ENCODE data around the gene ALS2CL.

Gene ALS2CL

DNA sequence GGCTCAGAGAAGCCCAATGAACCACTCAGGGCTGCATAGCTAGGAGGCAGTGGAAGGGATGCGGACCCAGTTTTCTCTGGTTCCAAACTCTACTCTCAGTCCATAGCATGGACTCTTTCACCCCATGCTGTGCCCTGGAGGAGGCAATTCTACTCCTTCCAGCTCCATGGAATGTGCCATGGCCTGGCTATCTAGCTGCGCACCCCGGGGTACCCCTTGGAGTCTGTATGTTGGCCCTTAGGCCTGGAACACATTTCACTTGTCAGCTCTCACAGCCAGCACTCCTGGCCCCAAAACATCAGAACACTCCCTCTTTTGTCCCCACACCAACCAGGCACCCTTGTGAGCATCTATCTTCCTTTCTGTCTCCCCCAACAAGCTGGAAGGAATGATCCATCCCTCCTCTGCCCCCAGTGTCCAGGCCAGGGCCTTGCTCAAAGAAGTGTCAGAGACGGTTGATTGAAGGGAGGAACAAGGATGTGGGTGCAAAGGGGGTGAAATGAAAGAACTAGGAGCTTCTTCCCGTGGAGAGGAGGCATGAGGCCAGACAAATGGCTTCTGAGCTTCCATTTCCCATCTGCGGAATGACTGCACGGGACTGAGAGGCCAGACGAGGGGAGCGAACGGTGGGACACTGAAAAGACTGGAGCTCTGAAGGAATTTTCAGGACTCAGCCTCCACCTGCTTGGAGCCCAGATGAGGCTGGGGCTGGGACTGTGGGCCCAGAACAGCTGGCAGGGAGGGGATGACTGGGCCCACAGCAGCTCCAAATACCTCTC lies 21.4 kb upstream of the ALS2CL start:
- no peak overlapping the region for H3K9ac ChIP-seq (ENCODE audit: low read depth, low read length)
- no peaks in the 10 kb centered on the region for H3K4me1 ChIP-seq (ENCODE audit: insufficient read depth, low read length)
- H3K27ac ChIP-seq (ENCODE audit: low read depth, low read length), result no peak overlapping the region
- H3K36me3 ChIP-seq (ENCODE audit: insufficient read depth, low read length), result no peaks in the 10 kb centered on the region
- H3K27me3 ChIP-seq (ENCODE audit: insufficient read depth, low read length), result no peaks in the 10 kb centered on the region
- whole genome bisulfite sequencing, result 92% methylated on average over 10 of the region's 10 CpGs
- H3K9me3 ChIP-seq (ENCODE audit: insufficient read depth, low read depth, low read length), result no peaks in the 10 kb centered on the region
- no peak overlapping the region for H3K4me3 ChIP-seq (ENCODE audit: low read length)

DNA sequence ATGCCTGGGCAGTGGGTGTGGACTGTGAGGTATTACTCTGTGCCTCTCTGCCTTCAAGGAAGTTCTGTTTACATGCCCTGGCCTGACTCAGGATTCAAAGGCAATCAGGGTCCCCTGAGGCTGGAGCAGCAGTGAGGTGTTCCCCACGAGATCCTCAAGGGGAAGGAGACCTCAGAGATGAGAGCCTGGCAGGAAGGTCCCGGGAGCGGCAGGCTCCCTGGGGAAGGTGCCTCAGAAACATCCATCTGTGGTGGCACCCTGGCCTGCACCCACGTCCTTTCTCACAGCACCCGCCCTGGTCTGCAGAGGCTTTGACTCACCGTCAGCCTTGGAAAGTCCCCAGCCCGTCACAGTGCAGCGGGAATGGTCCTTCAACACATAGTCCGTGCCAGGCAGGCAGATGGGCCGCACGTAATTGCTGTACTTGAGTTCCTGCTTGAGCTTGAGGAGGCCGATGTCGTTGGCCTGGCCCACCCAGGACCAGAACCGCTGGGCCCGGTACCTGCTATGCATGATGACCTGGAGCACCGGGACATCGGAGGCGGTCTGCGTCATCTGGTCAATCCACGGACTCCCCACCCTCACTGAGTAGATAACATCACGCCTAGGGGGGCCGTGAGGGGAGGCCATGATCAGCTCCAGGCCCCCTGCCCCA lies 20.5 kb upstream of the ALS2CL start:
- Histone ChIP-seq H3K27ac (ENCODE audit: low read depth, low read length) (no peak overlapping the region), H3K9me3 (ENCODE audit: insufficient read depth, low read depth, low read length) (no peaks in the 10 kb centered on the region), H3K9ac (ENCODE audit: low read depth, low read length) (no peak overlapping the region), H3K4me3 (ENCODE audit: low read length) (no peak overlapping the region), H3K27me3 (ENCODE audit: insufficient read depth, low read length) (no peaks in the 10 kb centered on the region), H3K36me3 (ENCODE audit: insufficient read depth, low read length) (no peaks in the 10 kb centered on the region), H3K4me1 (ENCODE audit: insufficient read depth, low read length) (no peaks in the 10 kb centered on the region)
- WGBS, result 93% methylated on average over 22 of the region's 22 CpGs

DNA sequence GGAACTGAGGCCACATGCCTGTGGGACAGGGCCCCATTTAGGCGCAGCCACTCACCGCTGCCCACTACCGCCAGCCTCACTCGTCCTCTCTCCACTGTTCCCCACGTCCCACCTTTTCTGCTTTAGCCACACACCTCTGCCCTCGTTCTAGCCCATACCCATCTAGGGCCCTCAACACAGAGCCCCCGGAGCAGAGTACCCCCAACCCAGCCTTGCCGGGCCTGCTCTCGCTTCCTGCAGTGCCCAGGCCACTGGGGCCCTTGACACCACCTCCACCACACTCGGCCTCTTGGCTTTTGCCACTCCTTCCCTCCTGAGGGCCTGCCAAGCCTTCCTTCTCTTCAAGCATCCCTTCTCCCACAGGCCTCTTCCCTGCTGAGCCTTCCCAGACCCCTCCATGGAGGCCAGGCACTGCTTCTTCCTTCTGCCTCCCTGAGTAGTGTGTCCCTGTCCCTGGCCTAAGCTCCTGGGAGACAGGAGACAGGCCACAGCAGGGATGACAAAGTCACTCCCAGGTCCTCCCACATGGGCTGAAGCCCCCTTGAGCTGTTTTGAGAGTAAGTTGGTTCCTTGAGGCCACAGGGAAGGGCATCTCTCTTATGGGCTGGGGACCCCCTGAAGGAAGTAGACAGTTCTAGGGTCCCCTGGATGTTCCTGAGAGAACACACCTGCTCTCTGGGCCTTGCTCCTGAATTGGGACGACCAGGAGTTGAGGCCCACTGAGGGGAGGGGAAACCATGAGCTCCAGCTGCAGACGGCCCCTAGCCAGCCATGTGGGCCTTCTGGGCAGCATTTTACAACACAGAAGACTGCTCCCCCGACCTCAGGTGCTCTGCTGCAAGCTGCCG lies 19.8 kb upstream of the ALS2CL start:
- 88% methylated on average over 14 of the region's 14 CpGs for WGBS
- Histone ChIP-seq H3K9ac (ENCODE audit: low read depth, low read length) (no peak overlapping the region), H3K4me1 (ENCODE audit: insufficient read depth, low read length) (no peaks in the 10 kb centered on the region), H3K9me3 (ENCODE audit: insufficient read depth, low read depth, low read length) (no peaks in the 10 kb centered on the region), H3K27ac (ENCODE audit: low read depth, low read length) (no peak overlapping the region), H3K4me3 (ENCODE audit: low read length) (no peak overlapping the region), H3K27me3 (ENCODE audit: insufficient read depth, low read length) (no peaks in the 10 kb centered on the region), H3K36me3 (ENCODE audit: insufficient read depth, low read length) (no peaks in the 10 kb centered on the region)

DNA sequence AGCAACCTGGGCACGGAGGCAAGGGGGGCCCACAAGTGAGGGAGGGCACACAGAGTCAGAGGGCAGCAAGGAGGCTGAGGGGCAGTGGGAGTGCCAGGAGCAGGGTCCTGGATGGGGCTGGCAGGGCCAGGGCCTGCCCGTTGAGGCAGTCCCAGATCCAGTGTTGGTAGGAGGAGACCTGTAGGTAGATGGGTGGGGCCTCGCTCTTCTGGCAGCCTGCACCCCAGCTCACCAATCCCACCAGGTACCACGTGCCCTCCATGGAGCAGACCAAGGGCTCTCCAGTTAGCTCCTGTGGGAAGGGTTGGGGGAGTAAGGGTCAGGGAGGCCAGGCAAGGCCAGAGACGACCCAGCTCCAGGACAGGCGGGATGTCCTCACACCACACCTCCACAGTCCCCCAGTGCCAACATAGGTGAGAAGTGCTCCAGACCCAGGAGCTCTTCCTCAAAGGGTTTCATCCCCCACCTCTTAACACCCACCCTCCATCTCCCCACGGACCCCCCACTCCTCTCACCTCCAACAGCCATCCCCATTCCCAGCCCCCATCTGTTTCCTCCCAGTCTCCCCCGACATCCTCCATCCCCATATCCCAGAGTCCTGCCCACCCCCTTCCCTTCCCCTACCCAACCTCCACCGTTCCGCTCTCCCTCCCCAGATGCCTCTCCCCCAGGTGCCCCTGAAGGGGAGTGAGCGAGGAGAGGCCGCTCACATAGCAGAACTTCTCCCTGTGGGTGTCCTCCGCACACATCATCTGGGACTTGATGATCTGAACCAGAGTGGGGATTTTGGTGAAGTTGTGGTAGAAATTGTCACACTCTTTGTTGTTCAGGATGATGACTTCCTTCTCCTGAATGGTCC lies 18.9 kb upstream of the ALS2CL start:
- no peak overlapping the region for H3K27ac ChIP-seq (ENCODE audit: low read depth, low read length)
- no peaks in the 10 kb centered on the region for H3K9me3 ChIP-seq (ENCODE audit: insufficient read depth, low read depth, low read length)
- no peak overlapping the region for H3K9ac ChIP-seq (ENCODE audit: low read depth, low read length)
- H3K27me3 ChIP-seq (ENCODE audit: insufficient read depth, low read length), result no peaks in the 10 kb centered on the region
- WGBS, result 83% methylated on average over 11 of the region's 13 CpGs
- no peak overlapping the region for H3K4me3 ChIP-seq (ENCODE audit: low read length)
- no peaks in the 10 kb centered on the region for H3K4me1 ChIP-seq (ENCODE audit: insufficient read depth, low read length)
- H3K36me3 ChIP-seq (ENCODE audit: insufficient read depth, low read length), result no peaks in the 10 kb centered on the region

DNA sequence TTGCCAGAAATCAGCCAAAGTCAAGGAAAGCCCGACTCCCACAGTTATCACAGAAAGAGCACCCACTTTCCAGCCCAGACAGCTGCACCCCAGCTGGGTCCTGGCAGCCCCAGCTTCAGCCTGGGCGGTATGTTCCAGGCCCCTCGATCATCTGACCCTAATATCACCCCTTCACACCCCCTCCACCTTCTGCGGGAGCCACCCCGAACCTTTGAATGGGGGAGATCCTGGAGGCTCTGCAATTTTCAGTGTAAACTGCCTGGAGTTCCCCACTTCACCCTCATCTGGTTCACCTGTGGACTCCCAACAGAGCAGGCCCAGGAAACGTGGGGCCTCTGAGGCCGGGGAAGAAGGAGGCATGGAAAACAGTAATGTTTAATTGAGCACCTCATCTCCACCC lies 18.3 kb upstream of the ALS2CL start:
- Histone ChIP-seq H3K4me3 (ENCODE audit: low read length) (no peak overlapping the region), H3K27me3 (ENCODE audit: insufficient read depth, low read length) (no peaks in the 10 kb centered on the region), H3K36me3 (ENCODE audit: insufficient read depth, low read length) (no peaks in the 10 kb centered on the region), H3K4me1 (ENCODE audit: insufficient read depth, low read length) (peaks cover 4% of the 10 kb centered on the region; the same call in 1 of the 2 replicates), H3K9ac (ENCODE audit: low read depth, low read length) (no peak overlapping the region), H3K9me3 (ENCODE audit: insufficient read depth, low read depth, low read length) (no peaks in the 10 kb centered on the region), H3K27ac (ENCODE audit: low read depth, low read length) (no peak overlapping the region)
- WGBS, result 90% methylated on average over 5 of the region's 7 CpGs

DNA sequence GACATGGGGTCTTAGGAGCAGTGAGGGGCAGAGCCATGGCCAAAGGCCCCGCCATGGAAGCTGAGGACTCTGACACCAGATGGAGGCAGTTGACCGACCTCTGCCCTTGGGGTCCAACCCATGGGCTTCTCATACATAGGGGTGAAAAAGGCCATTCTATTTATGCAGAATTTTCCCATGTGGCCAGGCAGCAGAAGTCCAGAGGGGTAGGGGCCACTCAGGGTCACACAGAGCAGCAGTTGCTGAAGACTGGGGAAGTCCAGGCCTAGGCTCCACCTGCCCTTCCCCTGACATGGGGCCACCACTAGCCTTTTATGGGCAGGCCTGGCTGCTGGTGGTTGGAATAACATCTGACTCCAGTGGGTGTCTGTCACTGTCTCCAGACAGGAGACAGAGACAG lies 17.8 kb upstream of the ALS2CL start:
- H3K4me1 ChIP-seq (ENCODE audit: insufficient read depth, low read length), result peaks cover 9% of the 10 kb centered on the region; the same call in 1 of the 2 replicates
- H3K9ac ChIP-seq (ENCODE audit: low read depth, low read length), result no peak overlapping the region
- no peak overlapping the region for H3K4me3 ChIP-seq (ENCODE audit: low read length)
- H3K27ac ChIP-seq (ENCODE audit: low read depth, low read length), result no peak overlapping the region
- H3K9me3 ChIP-seq (ENCODE audit: insufficient read depth, low read depth, low read length), result no peaks in the 10 kb centered on the region
- H3K36me3 ChIP-seq (ENCODE audit: insufficient read depth, low read length), result no peaks in the 10 kb centered on the region
- WGBS, result 94% methylated on average over 2 of the region's 2 CpGs
- no peaks in the 10 kb centered on the region for H3K27me3 ChIP-seq (ENCODE audit: insufficient read depth, low read length)

DNA sequence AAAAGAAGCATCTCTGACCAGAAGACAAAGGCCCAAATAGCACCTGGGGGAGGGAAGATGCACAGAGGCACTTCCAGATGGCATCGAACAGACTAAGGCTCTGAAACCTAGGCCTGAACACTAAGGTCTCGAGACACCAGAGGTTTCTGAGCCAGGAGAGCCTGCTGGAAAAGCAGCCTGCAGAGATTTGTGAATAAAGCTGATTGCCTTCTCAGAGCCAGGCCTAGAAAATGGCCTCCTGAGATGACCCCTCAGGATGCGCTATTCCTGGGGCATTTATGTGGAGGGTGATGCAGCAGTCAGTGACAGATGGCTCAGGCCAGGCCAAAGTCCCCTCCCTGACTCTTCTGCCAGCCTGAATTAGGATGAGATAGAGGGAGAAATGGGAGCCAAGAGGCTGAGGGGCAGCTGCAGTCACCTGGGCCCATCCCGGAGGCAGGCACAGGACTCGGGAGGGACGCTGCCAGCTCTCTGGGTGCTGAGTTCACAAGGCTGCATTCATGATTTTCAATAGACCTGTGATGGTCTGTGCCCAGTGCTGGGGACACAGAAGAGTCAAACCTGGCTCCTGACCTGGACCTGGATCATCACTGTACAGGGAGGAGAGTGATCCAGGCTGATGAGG lies 17.3 kb upstream of the ALS2CL start:
- H3K4me1 ChIP-seq (ENCODE audit: insufficient read depth, low read length), result peaks cover 11% of the 10 kb centered on the region; the same call in 1 of the 2 replicates
- whole genome bisulfite sequencing, result 90% methylated on average over 6 of the region's 6 CpGs
- no peaks in the 10 kb centered on the region for H3K9me3 ChIP-seq (ENCODE audit: insufficient read depth, low read depth, low read length)
- H3K9ac ChIP-seq (ENCODE audit: low read depth, low read length), result no peak overlapping the region
- H3K27ac ChIP-seq (ENCODE audit: low read depth, low read length), result no peak overlapping the region
- H3K36me3 ChIP-seq (ENCODE audit: insufficient read depth, low read length), result no peaks in the 10 kb centered on the region
- H3K4me3 ChIP-seq (ENCODE audit: low read length), result no peak overlapping the region
- no peaks in the 10 kb centered on the region for H3K27me3 ChIP-seq (ENCODE audit: insufficient read depth, low read length)

DNA sequence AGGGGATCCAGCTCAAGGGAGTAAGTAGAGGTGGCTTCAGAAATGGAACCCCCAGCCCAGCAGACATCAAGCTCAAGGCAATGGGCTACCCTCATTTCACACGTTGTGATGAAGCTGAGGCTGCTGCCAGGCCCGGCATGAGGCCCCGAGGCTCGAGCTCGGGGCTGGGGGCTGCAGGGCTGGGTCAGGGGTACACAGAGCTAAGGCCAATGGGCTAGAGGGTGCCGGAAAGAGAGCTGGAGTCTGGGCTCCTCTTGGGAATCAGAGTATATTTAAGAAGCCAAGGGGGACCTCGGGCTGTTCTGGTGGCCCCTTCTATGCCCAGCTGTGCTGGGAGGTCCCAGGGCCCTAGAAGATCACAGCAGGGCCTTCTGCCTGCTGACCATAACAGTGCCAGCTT lies 16.8 kb upstream of the ALS2CL start:
- H3K9me3 ChIP-seq (ENCODE audit: insufficient read depth, low read depth, low read length), result no peaks in the 10 kb centered on the region
- no peak overlapping the region for H3K4me3 ChIP-seq (ENCODE audit: low read length)
- no peak overlapping the region for H3K9ac ChIP-seq (ENCODE audit: low read depth, low read length)
- peaks cover 11% of the 10 kb centered on the region; the same call in 1 of the 2 replicates for H3K4me1 ChIP-seq (ENCODE audit: insufficient read depth, low read length)
- no peaks in the 10 kb centered on the region for H3K27me3 ChIP-seq (ENCODE audit: insufficient read depth, low read length)
- no peak overlapping the region for H3K27ac ChIP-seq (ENCODE audit: low read depth, low read length)
- 89% methylated on average over 7 of the region's 7 CpGs for WGBS
- no peaks in the 10 kb centered on the region for H3K36me3 ChIP-seq (ENCODE audit: insufficient read depth, low read length)

DNA sequence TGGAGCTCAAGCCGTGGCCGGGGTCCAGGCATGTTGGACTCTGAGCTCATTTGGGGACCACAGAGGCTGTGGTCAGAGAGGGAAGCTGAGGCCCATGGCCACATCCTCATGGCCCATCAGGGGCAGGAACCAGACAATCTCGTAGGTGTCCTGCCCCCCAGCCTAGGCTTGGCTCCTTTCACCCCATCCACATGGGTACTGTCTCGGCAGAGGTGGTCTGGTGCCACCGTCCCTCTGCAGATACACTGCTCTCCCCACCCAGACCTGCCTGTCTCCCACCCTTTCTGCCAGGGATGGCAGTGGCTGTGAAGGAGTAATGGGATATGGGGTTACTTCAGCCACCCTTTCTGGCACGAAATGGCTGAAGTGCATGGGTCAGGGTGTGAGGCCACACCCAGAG lies 16.2 kb upstream of the ALS2CL start:
- H3K36me3 ChIP-seq (ENCODE audit: insufficient read depth, low read length), result no peaks in the 10 kb centered on the region
- no peak overlapping the region for H3K9ac ChIP-seq (ENCODE audit: low read depth, low read length)
- no peaks in the 10 kb centered on the region for H3K27me3 ChIP-seq (ENCODE audit: insufficient read depth, low read length)
- H3K4me3 ChIP-seq (ENCODE audit: low read length), result no peak overlapping the region
- 91% methylated on average over 6 of the region's 6 CpGs for WGBS
- H3K4me1 ChIP-seq (ENCODE audit: insufficient read depth, low read length), result peaks cover 11% of the 10 kb centered on the region; the same call in 1 of the 2 replicates
- no peaks in the 10 kb centered on the region for H3K9me3 ChIP-seq (ENCODE audit: insufficient read depth, low read depth, low read length)
- H3K27ac ChIP-seq (ENCODE audit: low read depth, low read length), result no peak overlapping the region

DNA sequence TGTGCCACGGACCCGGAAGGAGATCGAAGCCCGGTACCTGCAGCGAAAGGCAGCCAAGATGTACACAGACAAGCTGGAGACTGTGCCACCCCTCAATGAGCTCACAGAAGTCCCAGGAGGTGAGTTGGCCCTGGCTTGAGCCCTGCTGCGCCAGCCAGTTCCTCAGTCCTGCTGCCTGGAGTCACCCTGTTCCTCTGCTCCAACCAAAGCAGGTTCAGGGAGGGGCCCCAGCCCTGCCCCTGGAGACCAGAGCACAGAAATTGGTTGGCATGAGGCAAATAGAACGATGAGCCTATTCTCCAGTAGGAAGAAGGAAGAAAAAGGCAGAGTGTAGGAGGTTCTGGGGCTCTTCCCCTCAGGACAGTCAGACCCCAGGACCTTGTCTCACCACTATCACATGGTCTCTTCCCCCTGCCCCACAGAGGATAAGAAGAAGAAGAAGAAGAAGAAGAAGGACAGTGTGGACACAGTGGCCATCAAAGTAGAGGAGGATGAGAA lies 15.7 kb upstream of the ALS2CL start:
- H3K9ac ChIP-seq (ENCODE audit: low read depth, low read length), result no peak overlapping the region
- no peak overlapping the region for H3K27ac ChIP-seq (ENCODE audit: low read depth, low read length)
- no peaks in the 10 kb centered on the region for H3K9me3 ChIP-seq (ENCODE audit: insufficient read depth, low read depth, low read length)
- no peak overlapping the region for H3K4me3 ChIP-seq (ENCODE audit: low read length)
- 92% methylated on average over 7 of the region's 7 CpGs for WGBS
- no peaks in the 10 kb centered on the region for H3K27me3 ChIP-seq (ENCODE audit: insufficient read depth, low read length)
- H3K36me3 ChIP-seq (ENCODE audit: insufficient read depth, low read length), result no peaks in the 10 kb centered on the region
- peaks cover 11% of the 10 kb centered on the region; the same call in 1 of the 2 replicates for H3K4me1 ChIP-seq (ENCODE audit: insufficient read depth, low read length)
